Prostate gland (tissue), 2 donors: ENCODE results near the gene RASA1. TPM values are rescaled to one million over a fixed set of nuclear protein-coding genes. Genes with fewer than 3 reads are reported as not detected.

Experiments
- DNase-seq: peaks from one replicate; pipeline ENCODE4 v3.0.0-alpha.2; 2019; ENCODE audit warnings: low spot score
- H3K27ac ChIP-seq, 2 donors: fragments of 200-600 bp; sonication (generic); 2 replicates each; pipeline ENCODE4 v1.5.1; 2017 to 2019
- H3K27me3 ChIP-seq: fragments of 200-600 bp; sonication (generic); replicated peaks from 2 replicates; pipeline ENCODE4 v1.5.1; 2019; ENCODE audit not compliant: insufficient read depth
- H3K36me3 ChIP-seq, 2 donors: fragments of 200-600 bp; sonication (generic); 1 replicate in 1 of 2; 2 replicates in 1 of 2; pipeline versions ENCODE4 v1.5.1 to v1.8.1; 2017 to 2019
- H3K4me1 ChIP-seq: fragments of 200-600 bp; sonication (generic); replicated peaks from 2 replicates; pipeline ENCODE4 v1.5.1; 2019
- H3K4me3 ChIP-seq, 2 donors: fragments of 200-600 bp; sonication (generic); 2 replicates each; pipeline ENCODE4 v1.5.1; 2017 to 2019
- H3K9me3 ChIP-seq: fragments of 200-600 bp; sonication (generic); 2 replicates; pipeline ENCODE4 v1.5.1; 2017
- CTCF ChIP-seq, 4 experiments: fragments of 200-600 bp in 2 of 4; fragments of 450-650 bp in 2 of 4; sonication (generic) in 2 of 4; IDR thresholded peaks; 1 replicate in 3 of 4; 2 replicates in 1 of 4; pipeline ENCODE4 v1.5.1; 2016 to 2019; ENCODE audit warnings: antibody characterized with exemption in 4 of 4, mild to moderate bottlenecking in 2 of 4, moderate library complexity in 2 of 4
- POLR2A ChIP-seq: fragments of 450-650 bp; IDR thresholded peaks from one replicate; pipeline ENCODE4 v1.6.1; 2016; ENCODE audit warnings: antibody characterized with exemption, mild to moderate bottlenecking
- POLR2AphosphoS5 ChIP-seq: sonication (generic); formaldehyde crosslinking; IDR thresholded peaks from one replicate; pipeline ENCODE4 v1.6.1; 2017; ENCODE audit warnings: antibody characterized with exemption
- WGBS: methylation state at CpG from one replicate; pipeline ENCODE4 v1.1.5; 2018; 5-methylcytosine and 5-hydroxymethylcytosine counted together
- intact Hi-C: fragments of 100-400 bp; cut with DNase I; formaldehyde crosslinking; loops from one replicate; pipeline ENCODE4 v1.14.2; 2022
- total RNA-seq, 2 donors: library from RNA; depleted of rRNA; stranded (reverse); fragments of >200 nt; gene quantifications; one replicate each; pipeline ENCODE4 v1.1.0, GENCODE V29; 2016

Gene RASA1
- total RNA-seq, 2 donors from 2014 or later, result 22.2 to 36.8 TPM

DNA sequence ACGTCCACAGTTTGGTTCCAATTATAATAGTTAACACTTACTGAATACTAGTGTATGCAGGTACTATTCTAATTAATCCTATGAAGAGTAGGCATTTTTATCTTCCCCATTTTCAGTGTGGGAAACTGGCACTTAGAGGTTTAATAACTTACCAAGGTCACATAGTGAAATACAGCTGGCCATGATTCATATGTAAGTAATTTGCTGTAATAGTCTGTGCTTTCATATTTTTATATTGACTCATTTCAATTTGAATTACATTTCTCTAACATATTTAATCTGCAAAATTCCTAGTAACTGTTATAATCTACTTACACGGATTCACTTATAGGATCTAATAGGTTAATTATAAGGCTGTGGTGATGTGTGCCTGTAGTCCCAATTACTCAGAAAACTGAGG is 125.6 kb downstream of the RASA1 start:
- H3K36me3 ChIP-seq, result peaks cover 0 to under 1% of the 10 kb centered on the region in 2 donors
- H3K9me3 ChIP-seq, result no peaks in the 10 kb centered on the region
- TF ChIP-seq POLR2AphosphoS5 (no peak), POLR2A (no peak), CTCF (IDR thresholded peaks at IDR 0.05) (no peak)
- H3K27me3 ChIP-seq, result no peaks in the 10 kb centered on the region
- no peak for DNase-seq
- no peak overlapping the region for H3K27ac ChIP-seq
- H3K4me1 ChIP-seq, result no peaks in the 10 kb centered on the region
- intact Hi-C loops, result no loop called here
- H3K4me3 ChIP-seq, result no peak overlapping the region
- 65% methylated on average over 2 of the region's 2 CpGs for WGBS

DNA sequence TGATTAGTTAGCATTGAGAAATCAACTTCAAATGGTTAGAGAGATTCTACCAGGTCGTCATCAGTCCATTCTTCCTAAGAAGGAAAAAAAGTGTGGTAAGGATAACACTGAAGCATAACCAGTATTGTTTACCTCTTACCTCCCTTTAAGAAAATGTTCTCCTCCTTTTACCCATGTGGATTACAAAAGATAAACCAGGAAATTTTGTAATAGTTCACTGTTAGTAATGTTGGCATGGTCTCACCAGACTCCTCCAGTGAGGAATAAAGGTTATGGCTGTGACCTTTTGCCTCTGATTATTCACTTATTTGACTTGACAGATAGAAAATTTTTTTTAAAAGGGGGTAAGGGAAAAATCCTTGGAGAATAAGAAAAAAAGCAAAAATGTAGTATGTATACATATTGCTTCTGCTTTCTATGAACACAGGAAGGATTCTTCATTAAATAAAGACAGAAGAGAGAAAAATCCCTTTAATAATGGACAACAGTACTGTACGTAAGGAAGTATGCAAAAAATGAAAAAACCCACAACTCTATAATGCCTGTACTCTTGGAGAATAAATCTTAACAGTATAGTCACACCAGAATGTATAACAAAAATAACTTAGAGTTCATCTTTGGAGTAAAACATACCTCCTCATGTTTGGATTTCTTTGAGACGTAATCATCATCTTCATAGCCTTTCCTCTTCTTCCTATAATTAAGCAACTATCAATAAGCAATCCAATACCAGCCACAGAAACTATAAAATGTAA is 126.9 kb downstream of the RASA1 start:
- Histone ChIP-seq H3K9me3 (no peaks in the 10 kb centered on the region), H3K4me3 (no peak overlapping the region), H3K36me3 (peaks cover 0 to 2% of the 10 kb centered on the region in 2 donors), H3K27me3 (no peaks in the 10 kb centered on the region), H3K27ac (no peak overlapping the region), H3K4me1 (no peaks in the 10 kb centered on the region)
- DNase-seq, result no peak
- TF ChIP-seq POLR2AphosphoS5, result no peak
- TF ChIP-seq POLR2A, result no peak
- TF ChIP-seq CTCF (IDR thresholded peaks at IDR 0.05), result no peak
- intact Hi-C loops, result no loop called here
- WGBS, result 84% methylated on average over 3 of the region's 3 CpGs

GRCh38 chr5:87398981-87399614 is 131.4 kb downstream of the RASA1 start:
- Histone ChIP-seq H3K4me3 (no peak overlapping the region), H3K27me3 (no peaks in the 10 kb centered on the region), H3K9me3 (no peaks in the 10 kb centered on the region), H3K36me3 (peaks cover 2 to 4% of the 10 kb centered on the region in 2 donors), H3K4me1 (no peaks in the 10 kb centered on the region), H3K27ac (no peak overlapping the region)
- no peak for DNase-seq
- TF ChIP-seq CTCF (IDR thresholded peaks at IDR 0.05) (no peak), POLR2A (no peak), POLR2AphosphoS5 (no peak)
- 57% methylated on average over 5 of the region's 5 CpGs for WGBS
- intact Hi-C loops, result no loop called here

DNA sequence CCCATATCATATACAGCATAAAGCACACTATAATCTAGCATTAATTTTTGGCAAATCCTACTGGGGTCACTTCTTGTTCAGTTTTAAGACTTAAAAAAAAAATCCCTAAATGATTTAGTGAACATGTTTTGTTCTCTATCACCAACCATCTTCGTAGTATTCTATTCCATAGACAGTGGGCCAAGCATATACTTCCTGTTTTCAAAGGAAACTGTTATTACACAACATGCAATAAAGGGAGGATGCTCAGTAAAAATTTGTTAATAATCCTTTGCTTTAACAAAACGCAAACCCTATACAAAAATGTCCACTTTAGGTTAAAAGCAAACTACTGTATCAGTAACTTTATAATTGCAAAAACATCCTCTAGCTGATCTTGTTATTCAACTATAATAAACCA is 132.0 kb downstream of the RASA1 start:
- H3K36me3 ChIP-seq, result peaks cover 2 to 4% of the 10 kb centered on the region in 2 donors
- no peak for TF ChIP-seq POLR2AphosphoS5
- TF ChIP-seq CTCF (IDR thresholded peaks at IDR 0.05), result no peak
- no peak for TF ChIP-seq POLR2A
- 74% methylated on average over 2 of the region's 2 CpGs for WGBS

More for the DNA sequence above, 132.0 kb downstream of the RASA1 start:
- H3K9me3 ChIP-seq, result no peaks in the 10 kb centered on the region
- intact Hi-C loops, result no loop called here
- no peaks in the 10 kb centered on the region for H3K4me1 ChIP-seq
- no peak overlapping the region for H3K4me3 ChIP-seq
- H3K27ac ChIP-seq, result no peak overlapping the region
- H3K27me3 ChIP-seq, result no peaks in the 10 kb centered on the region
- DNase-seq, result no peak
